Measurements from ENCODE around the gene CNTN5.

Gene CNTN5

GRCh38 chr11:99370549-99371216, 349.9 kb downstream of the CNTN5 start:
- DNase-seq (ENCODE audit: extremely low read depth, low read depth) = no peak
- no peak for TF ChIP-seq CTCF (IDR thresholded peaks at IDR 0.05; ENCODE audit: low read depth, low read length)

- no peak for DNase-seq (ENCODE audit: extremely low read depth, low read depth)
- no peak for TF ChIP-seq CTCF (IDR thresholded peaks at IDR 0.05; ENCODE audit: low read depth, low read length)
These were observed 350.5 kb downstream of the CNTN5 start for GRCh38 chr11:99371257-99371656.

GRCh38 chr11:99376463-99376862, 355.7 kb downstream of the CNTN5 start:
- no peak for TF ChIP-seq CTCF (IDR thresholded peaks at IDR 0.05; ENCODE audit: low read depth, low read length)
- no peak for DNase-seq (ENCODE audit: extremely low read depth, low read depth)

- TF ChIP-seq CTCF (IDR thresholded peaks at IDR 0.05; ENCODE audit: low read depth, low read length) = no peak
- no peak for DNase-seq (ENCODE audit: extremely low read depth, low read depth)
These were observed 363.0 kb downstream of the CNTN5 start for GRCh38 chr11:99383648-99384245.

- no peak for TF ChIP-seq CTCF (IDR thresholded peaks at IDR 0.05; ENCODE audit: low read depth, low read length)
- DNase-seq (ENCODE audit: extremely low read depth, low read depth) = no peak
These were observed 370.5 kb downstream of the CNTN5 start for GRCh38 chr11:99391245-99391644.

GRCh38 chr11:99406345-99406744, 385.6 kb downstream of the CNTN5 start:
- TF ChIP-seq CTCF (IDR thresholded peaks at IDR 0.05; ENCODE audit: low read depth, low read length) = no peak
- no peak for DNase-seq (ENCODE audit: extremely low read depth, low read depth)

GRCh38 chr11:99410636-99411035, 389.9 kb downstream of the CNTN5 start:
- DNase-seq (ENCODE audit: extremely low read depth, low read depth) = no peak
- no peak for TF ChIP-seq CTCF (IDR thresholded peaks at IDR 0.05; ENCODE audit: low read depth, low read length)
